IPS DF 4.7 (cell line): ENCODE measurements around the gene PNPLA8.
"Not testable (repeated sequence)": the region's sequence is repeated elsewhere in the genome, so short reads cannot be mapped to it uniquely, and the experiment has no call there.

Experiments
- DNase-seq: peaks from one replicate; pipeline ENCODE4 v3.0.0-alpha.2; 2013; ENCODE audit warnings: low spot score; ENCODE audit errors: extremely low read depth

The PNPLA8 gene, protein sequence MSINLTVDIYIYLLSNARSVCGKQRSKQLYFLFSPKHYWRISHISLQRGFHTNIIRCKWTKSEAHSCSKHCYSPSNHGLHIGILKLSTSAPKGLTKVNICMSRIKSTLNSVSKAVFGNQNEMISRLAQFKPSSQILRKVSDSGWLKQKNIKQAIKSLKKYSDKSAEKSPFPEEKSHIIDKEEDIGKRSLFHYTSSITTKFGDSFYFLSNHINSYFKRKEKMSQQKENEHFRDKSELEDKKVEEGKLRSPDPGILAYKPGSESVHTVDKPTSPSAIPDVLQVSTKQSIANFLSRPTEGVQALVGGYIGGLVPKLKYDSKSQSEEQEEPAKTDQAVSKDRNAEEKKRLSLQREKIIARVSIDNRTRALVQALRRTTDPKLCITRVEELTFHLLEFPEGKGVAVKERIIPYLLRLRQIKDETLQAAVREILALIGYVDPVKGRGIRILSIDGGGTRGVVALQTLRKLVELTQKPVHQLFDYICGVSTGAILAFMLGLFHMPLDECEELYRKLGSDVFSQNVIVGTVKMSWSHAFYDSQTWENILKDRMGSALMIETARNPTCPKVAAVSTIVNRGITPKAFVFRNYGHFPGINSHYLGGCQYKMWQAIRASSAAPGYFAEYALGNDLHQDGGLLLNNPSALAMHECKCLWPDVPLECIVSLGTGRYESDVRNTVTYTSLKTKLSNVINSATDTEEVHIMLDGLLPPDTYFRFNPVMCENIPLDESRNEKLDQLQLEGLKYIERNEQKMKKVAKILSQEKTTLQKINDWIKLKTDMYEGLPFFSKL

DNA sequence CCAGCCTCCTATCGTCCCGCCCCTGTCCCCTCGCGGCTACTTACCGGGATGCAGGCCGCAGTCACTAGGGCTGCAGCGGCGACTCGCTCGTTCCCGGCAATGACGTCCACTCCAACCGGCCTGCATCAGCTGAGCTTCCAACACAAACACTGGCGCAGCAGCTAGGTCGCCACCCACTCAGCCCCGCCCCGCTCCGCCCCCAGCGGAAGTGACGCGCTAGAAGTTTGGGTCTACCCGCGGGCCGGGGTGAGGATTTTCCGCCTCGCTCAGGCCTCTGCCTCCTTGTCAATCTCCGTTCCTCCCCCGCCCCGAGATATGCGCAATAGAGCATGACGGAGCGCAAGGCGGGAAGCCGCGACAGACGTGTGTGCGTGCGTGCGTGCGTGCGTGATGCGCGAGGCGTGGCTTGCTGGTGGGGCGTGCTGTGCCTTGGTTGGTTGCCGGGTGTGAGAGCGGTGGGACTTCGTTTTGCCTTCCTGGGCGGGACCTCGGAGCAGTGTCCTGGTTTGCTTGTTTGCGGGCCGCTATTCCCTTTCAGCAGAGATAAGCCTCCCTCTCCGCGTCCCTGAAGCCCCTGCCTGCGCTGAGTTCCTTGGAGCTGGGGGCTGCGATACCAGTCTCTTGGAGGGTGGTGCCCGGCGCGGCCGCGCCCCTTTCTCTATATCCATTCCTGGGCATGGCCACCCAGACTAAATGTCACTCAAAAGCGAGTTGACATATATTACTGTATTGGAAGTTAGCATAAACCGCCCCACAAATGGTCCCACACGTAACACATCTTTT, at the start of gene PNPLA8:
TSS of gene PNPLA8 (minus strand) at position 151 of the 783 bp plus-strand sequence. CDS start 10,644 bp downstream, outside the sequence.
- DNase-seq: peak; percentile 89

- DNase-seq: no peak
Measured at GRCh38 chr7:108575156-108575555, 49.2 kb upstream of the PNPLA8 start.

GRCh38 chr7:108572480-108572879, 46.5 kb upstream of the PNPLA8 start:
- DNase-seq: no peak

DNA sequence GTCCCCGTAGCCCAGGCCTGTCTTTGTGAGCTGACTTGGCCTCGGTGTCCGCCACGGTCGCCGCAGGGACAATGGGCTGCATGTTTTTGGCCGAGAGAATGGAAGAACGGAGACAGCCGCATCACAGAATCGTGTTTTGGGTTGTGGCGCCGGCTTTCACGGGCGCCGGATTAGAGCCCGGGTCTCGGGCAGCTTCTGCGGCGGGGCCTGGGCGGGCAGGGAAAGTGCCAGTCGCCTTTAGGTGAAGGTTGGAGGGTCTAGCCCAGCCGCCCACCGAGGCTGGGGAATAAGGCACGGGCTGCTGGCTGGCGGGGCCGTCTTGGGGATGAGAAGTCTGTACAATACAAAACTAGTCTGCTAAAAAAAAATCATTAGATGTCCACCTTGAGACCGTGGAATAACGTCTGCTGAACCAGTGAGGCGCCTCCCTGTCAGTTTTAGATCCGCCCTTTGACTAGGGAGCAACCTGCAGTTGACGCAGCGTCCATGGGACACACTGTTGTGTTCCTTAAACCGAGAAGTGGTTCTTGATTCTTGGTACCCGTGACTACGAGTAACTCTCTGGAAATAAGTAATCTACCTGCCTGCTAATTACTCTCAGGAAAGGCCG, 44.3 kb upstream of the PNPLA8 start:
- no peak for DNase-seq

- peak; percentile 99 for DNase-seq
Measured at GRCh38 chr7:108569381-108570145, 43.6 kb upstream of the PNPLA8 start, which contains the start of the genes DNAJB9 and THAP5. Gene DNAJB9, plus strand, starts transcription at chr7:108569874. Its CDS starts 1,853 bp downstream, at chr7:108571727. Gene THAP5, minus strand, starts transcription at chr7:108569706. Its CDS starts 137 bp downstream, at chr7:108569569.

DNA sequence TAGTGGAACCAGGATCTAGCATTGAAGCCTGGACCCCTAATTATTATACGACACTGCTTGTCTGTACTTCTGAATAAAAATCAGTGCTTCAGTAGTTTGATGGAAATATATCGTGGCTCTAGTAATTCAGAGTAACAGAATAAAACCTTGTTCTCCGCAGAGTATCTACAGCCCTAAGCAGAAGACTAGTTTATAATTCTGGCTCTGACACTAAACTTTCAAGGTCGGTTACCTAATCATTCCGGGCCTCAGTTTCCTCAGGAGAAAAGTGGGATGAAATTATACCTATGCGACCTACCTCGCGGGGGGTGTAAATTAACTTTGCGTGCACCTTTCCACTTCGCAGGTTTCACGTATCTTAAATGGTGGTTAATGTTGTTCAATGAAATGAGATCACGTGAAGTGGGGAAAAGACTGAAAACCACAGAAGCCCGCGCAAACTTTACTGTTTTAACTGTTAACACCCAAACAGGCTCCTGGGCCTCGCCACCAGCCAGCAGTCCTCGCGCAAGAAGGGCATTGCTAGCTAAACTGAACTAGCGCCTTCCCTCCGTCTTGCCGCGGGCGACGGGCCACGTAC, 43.0 kb upstream of the PNPLA8 start:
- no peak for DNase-seq

- no peak for DNase-seq
Measured at GRCh38 chr7:108565987-108566386, 40.1 kb upstream of the PNPLA8 start.

- no peak for DNase-seq
Measured at GRCh38 chr7:108561047-108561619, 35.2 kb upstream of the PNPLA8 start.

- DNase-seq: no peak
Measured at GRCh38 chr7:108559253-108559652, 33.3 kb upstream of the PNPLA8 start.

- DNase-seq: no peak
Measured at GRCh38 chr7:108557617-108558016, 31.7 kb upstream of the PNPLA8 start.

GRCh38 chr7:108557191-108557590, 31.3 kb upstream of the PNPLA8 start:
- DNase-seq: no peak

DNA sequence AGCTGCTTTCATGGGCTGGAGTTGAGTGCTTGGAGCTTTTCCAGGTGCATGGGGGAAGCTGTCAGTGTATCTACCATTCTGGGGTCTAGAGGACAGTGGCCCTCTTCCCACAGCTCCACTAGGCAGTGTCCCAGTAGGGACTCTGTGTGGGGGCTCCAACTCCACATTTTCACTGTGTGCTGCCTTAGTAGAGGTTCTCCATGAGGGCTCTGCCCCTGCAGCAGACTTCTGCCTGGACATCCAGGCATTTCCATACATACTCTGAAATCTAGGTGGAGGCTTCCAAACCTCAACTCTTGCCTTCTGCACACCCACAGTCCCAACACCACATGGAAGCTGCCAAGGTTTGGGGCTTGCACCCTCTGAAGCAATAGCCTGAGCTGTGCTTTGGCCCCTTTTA, 30.7 kb upstream of the PNPLA8 start:
- DNase-seq: not testable (repeated sequence)

DNA sequence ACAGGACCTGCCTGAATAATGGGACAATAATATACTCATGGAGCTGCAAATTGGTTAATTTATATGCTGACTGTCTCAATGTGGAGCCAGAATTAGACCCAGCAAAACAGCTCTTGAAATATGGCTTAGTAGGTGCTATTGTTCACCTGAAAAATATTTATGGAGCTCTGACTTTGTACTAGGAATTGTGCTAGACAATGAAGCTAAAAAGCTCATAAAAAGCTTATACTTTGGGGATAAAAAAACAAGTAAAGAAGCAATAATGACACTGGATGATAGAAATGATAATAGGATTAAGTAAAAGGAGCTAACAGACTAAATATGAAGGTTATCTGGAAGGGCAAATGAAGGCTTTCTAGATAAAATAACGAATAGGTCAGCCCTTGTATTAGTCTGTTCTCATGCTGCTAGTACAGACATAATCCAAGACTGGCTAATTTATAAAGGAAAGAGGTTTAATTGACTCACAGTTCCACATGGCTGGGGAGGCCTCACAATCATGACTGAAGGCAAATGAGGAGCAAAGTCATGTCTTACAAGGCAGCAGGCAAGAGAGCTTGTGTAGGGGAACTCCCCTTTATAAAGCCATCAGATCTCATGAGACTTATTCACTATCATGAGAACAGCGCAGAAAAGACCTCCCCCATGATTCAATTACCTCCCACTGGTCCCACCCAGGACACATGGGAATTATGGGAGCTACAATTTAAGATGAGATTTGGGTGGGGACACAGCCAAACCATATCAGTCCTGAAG, 22.4 kb upstream of the PNPLA8 start:
- not testable (repeated sequence) for DNase-seq

GRCh38 chr7:108541478-108541877, 15.5 kb upstream of the PNPLA8 start:
- DNase-seq: no peak

DNA sequence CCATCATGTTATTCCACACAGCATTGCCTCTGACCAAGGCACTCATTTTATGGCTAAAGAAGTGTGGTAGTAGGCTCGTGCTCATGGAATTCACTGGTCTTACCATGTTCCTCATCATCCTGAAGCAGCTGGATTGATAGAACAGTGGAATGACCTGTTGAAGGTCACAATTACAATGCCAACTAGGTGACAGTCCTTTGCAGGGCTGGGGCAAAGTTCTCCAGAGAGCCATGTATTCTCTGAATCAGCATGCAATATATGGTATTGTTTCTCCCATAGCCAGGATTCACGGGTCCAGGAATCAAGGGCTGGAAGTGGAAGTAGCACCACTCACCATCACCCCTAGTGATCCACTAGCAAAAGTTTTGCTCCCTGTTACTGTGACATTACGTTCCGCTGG, 12.8 kb upstream of the PNPLA8 start:
- not testable (repeated sequence) for DNase-seq

DNA sequence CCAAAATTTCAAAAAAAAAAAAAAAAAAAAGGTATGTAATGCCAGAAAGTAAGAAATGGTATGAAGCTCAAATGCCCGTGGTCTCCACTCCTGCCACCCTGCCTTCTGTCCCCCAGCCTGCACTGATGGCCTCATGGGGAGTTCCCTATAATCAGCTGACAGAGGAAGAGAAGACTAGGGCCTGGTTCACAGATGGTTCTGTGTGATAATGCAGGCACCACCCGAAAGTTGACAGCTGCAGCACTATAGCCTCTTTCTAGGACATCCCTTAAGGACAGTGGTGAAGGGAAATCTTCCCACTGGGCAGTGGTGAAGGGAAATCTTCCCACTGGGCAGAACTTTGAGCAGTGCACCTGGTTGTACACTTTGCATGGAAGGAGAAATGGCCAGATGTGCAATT, 12.3 kb upstream of the PNPLA8 start:
- not testable (repeated sequence) for DNase-seq

- DNase-seq: no peak
Measured at GRCh38 chr7:108537229-108537628, 11.3 kb upstream of the PNPLA8 start.

DNA sequence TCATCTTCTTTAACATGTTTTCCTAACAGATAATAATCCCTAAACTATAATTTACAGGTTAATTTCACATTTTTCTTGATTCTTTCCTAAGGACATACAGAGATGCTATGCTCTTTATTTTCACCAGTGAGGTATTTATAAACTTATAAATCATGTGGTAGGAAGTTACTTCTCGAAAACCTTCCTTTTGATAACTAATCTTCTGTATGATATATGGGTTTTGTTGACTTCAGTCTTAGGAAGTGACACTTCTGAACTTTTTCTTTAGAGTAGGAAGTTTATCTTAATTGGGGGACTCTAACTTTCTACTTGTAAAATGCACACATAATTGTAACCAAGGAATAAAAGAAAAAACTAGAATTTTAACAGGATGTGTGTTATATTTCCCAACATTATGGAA, 9.8 kb upstream of the PNPLA8 start:
- DNase-seq: no peak

- no peak for DNase-seq
Measured at GRCh38 chr7:108535257-108535656, 9.3 kb upstream of the PNPLA8 start.
